Bronchial epithelial cell (primary cell): ENCODE data around the gene MEI1. TPM values are rescaled to one million over a fixed set of nuclear protein-coding genes. Genes with fewer than 3 reads are reported as not detected.
A peak's percentile ranks its signal among the peaks of the same experiment; 100 is the strongest.

Experiments
- DNase-seq: peaks from one replicate; pipeline ENCODE4 v3.0.0-alpha.2; 2010; ENCODE audit warnings: low read depth
- FAIRE-seq: peaks from 2 replicates; lab custom pipeline; 2011; peaks lifted over from hg19 to GRCh38; lab: Jason Lieb, UNC
- H3K27me3 ChIP-seq: 2 replicates; pipeline ENCODE4 v1.5.1; 2011; ENCODE audit warnings: low read length; ENCODE audit not compliant: control insufficient read depth, insufficient read depth
- H3K36me3 ChIP-seq: 2 replicates; pipeline ENCODE4 v1.5.1; 2011; ENCODE audit warnings: low read length; ENCODE audit not compliant: control insufficient read depth, insufficient read depth
- H3K4me3 ChIP-seq: 2 replicates; pipeline ENCODE4 v1.5.1; 2011; ENCODE audit warnings: mild to moderate bottlenecking, low read depth, low read length, control low read depth
- CTCF ChIP-seq: IDR thresholded peaks from 2 replicates; pipeline ENCODE4 v1.5.1; 2011; ENCODE audit warnings: mild to moderate bottlenecking, moderate library complexity, low read length, control low read depth, inconsistent platforms; ENCODE audit not compliant: insufficient read depth, severe bottlenecking
- total RNA-seq: library from RNA; depleted of rRNA; stranded (reverse); fragments of >200 nt; gene quantifications from 2 replicates; pipeline ENCODE4 v1.2.1, GENCODE V29; 2014

Gene MEI1
- total RNA-seq, 1 donor from 2014 or later, result not detected

GRCh38 chr22:41782751-41783150 is 83.4 kb downstream of the MEI1 start:
- FAIRE-seq (no peak), DNase-seq (no peak)
- Histone ChIP-seq H3K4me3 (no peak overlapping the region), H3K27me3 (no peaks in the 10 kb centered on the region), H3K36me3 (no peaks in the 10 kb centered on the region)
- no peak for TF ChIP-seq CTCF

GRCh38 chr22:41787331-41787730 is 88.0 kb downstream of the MEI1 start:
- H3K4me3 ChIP-seq, result no peak overlapping the region
- DNase-seq (no peak), FAIRE-seq (no peak)
- H3K27me3 ChIP-seq, result no peaks in the 10 kb centered on the region
- no peaks in the 10 kb centered on the region for H3K36me3 ChIP-seq
- no peak for TF ChIP-seq CTCF

GRCh38 chr22:41793871-41794270 is 94.6 kb downstream of the MEI1 start:
- TF ChIP-seq CTCF, result no peak
- FAIRE-seq (peak; percentile 79), DNase-seq (no peak)
- no peaks in the 10 kb centered on the region for H3K36me3 ChIP-seq
- H3K4me3 ChIP-seq, result no peak overlapping the region
- no peaks in the 10 kb centered on the region for H3K27me3 ChIP-seq

- no peak for FAIRE-seq
- H3K36me3 ChIP-seq, result no peaks in the 10 kb centered on the region
- H3K27me3 ChIP-seq, result no peaks in the 10 kb centered on the region
- no peak for DNase-seq
- H3K4me3 ChIP-seq, result no peak overlapping the region
- no peak for TF ChIP-seq CTCF
These were observed 99.4 kb downstream of the MEI1 start for GRCh38 chr22:41798736-41799135.

- DNase-seq (no peak), FAIRE-seq (peak; percentile 52)
- H3K27me3 ChIP-seq, result no peaks in the 10 kb centered on the region
These were observed 100.4 kb downstream of the MEI1 start for GRCh38 chr22:41799486-41800347.

More at GRCh38 chr22:41799486-41800347, 100.4 kb downstream of the MEI1 start:
- Histone ChIP-seq H3K36me3 (no peaks in the 10 kb centered on the region), H3K4me3 (peak overlapping the region; percentile 67)
- no peak for TF ChIP-seq CTCF
